CD4-positive, alpha-beta T cell treated with Interleukin-10 for 1 hour (primary cell): ENCODE results near the gene ALPK1.
"Not testable (repeated sequence)": the region's sequence is repeated elsewhere in the genome, so short reads cannot be mapped to it uniquely, and the experiment has no call there.

Experiments used
- DNase-seq: peaks from one replicate; pipeline ENCODE4 v3.0.0-alpha.2; 2020

ALPK1 gene

GRCh38 chr4:112284662-112285411 lies 12.3 kb upstream of the ALPK1 start:
- DNase-seq = peak; percentile 54

GRCh38 chr4:112287258-112287989 lies 9.7 kb upstream of the ALPK1 start:
- peak; percentile 68 for DNase-seq

GRCh38 chr4:112288455-112288854 lies 8.7 kb upstream of the ALPK1 start:
- peak; percentile 79 for DNase-seq

- no peak for DNase-seq
Observed at GRCh38 chr4:112289407-112290253, 7.5 kb upstream of the ALPK1 start.

GRCh38 chr4:112290341-112290740 lies 6.8 kb upstream of the ALPK1 start:
- DNase-seq = no peak

GRCh38 chr4:112299721-112300120 lies 2.6 kb downstream of the ALPK1 start:
- DNase-seq = no peak

- peak; percentile 39 for DNase-seq
Observed at GRCh38 chr4:112302320-112303274, 5.4 kb downstream of the ALPK1 start.

- DNase-seq = not testable (repeated sequence)
Observed at GRCh38 chr4:112305477-112305876, 8.3 kb downstream of the ALPK1 start.

GRCh38 chr4:112309263-112309791 lies 12.2 kb downstream of the ALPK1 start:
- DNase-seq = not testable (repeated sequence)

- DNase-seq = no peak
Observed at GRCh38 chr4:112311516-112311915, 14.3 kb downstream of the ALPK1 start.

GRCh38 chr4:112312610-112313239 lies 15.6 kb downstream of the ALPK1 start:
- no peak for DNase-seq

GRCh38 chr4:112315446-112315845 lies 18.3 kb downstream of the ALPK1 start:
- no peak for DNase-seq

GRCh38 chr4:112316360-112316759 lies 19.2 kb downstream of the ALPK1 start:
- no peak for DNase-seq

- no peak for DNase-seq
Observed at GRCh38 chr4:112318239-112319142, 21.3 kb downstream of the ALPK1 start.

- DNase-seq = peak; percentile 85
Observed at GRCh38 chr4:112321776-112322684, 24.9 kb downstream of the ALPK1 start.

GRCh38 chr4:112322866-112323265 lies 25.7 kb downstream of the ALPK1 start:
- no peak for DNase-seq

- DNase-seq = no peak
Observed at GRCh38 chr4:112325530-112325929, 28.4 kb downstream of the ALPK1 start.

GRCh38 chr4:112327965-112328733 lies 31.0 kb downstream of the ALPK1 start:
- DNase-seq = peak; percentile 63
